Brain microvascular endothelial cell (primary cell): Measurements from ENCODE around the gene FABP7.

Experiments used
- DNase-seq: peaks from one replicate; pipeline ENCODE4 v3.0.0-alpha.2; 2020
- H3K27ac ChIP-seq: fragments of 250-450 bp; sonication (Bioruptor Pico); 2 replicates; pipeline ENCODE4 v1.5.1; 2020; ENCODE audit warnings: mild to moderate bottlenecking, moderate library complexity
- H3K27me3 ChIP-seq: fragments of 250-450 bp; sonication (Bioruptor Pico); replicated peaks from 2 replicates; pipeline ENCODE4 v1.5.1; 2020; ENCODE audit warnings: mild to moderate bottlenecking
- H3K36me3 ChIP-seq: fragments of 250-450 bp; sonication (Bioruptor Pico); replicated peaks from 2 replicates; pipeline ENCODE4 v1.5.1; 2020; ENCODE audit warnings: mild to moderate bottlenecking
- H3K4me3 ChIP-seq: 2 replicates; pipeline ENCODE4 v1.5.1; 2011; ENCODE audit warnings: low read depth, mild to moderate bottlenecking, control low read depth, low read length, moderate library complexity
- CTCF ChIP-seq: IDR thresholded peaks from 2 replicates; pipeline ENCODE4 v1.5.1; 2011; ENCODE audit warnings: low read depth, mild to moderate bottlenecking, moderate library complexity, low read length, control low read depth, inconsistent platforms; ENCODE audit errors: missing control alignments
- in situ Hi-C: cut with HindIII; loops from 2 replicates; pipeline ENCODE4 v1.10.0; 2017; ENCODE audit warnings: low sequenced_read_pairs, low pct_ligation_motif_present

FABP7 gene

GRCh38 chr6:122766256-122766655 is 13.3 kb upstream of the FABP7 start:
- H3K4me3 ChIP-seq, result no peak overlapping the region
- in situ Hi-C loops, result no loop called here

GRCh38 chr6:122770835-122771601 is 8.5 kb upstream of the FABP7 start:
- Histone ChIP-seq H3K27ac (no peak overlapping the region), H3K36me3 (no peaks in the 10 kb centered on the region), H3K27me3 (no peaks in the 10 kb centered on the region), H3K4me3 (no peak overlapping the region)
- no peak for TF ChIP-seq CTCF
- no peak for DNase-seq
- in situ Hi-C loops, result no loop called here

More at GRCh38 chr6:122766256-122766655, 13.3 kb upstream of the FABP7 start:
- Histone ChIP-seq H3K27ac (no peak overlapping the region), H3K36me3 (no peaks in the 10 kb centered on the region), H3K27me3 (no peaks in the 10 kb centered on the region)
- DNase-seq, result no peak
- TF ChIP-seq CTCF, result no peak

- in situ Hi-C loops, result no loop called here
- TF ChIP-seq CTCF, result no peak
- no peak for DNase-seq
- H3K36me3 ChIP-seq, result no peaks in the 10 kb centered on the region
- H3K27me3 ChIP-seq, result no peaks in the 10 kb centered on the region
- H3K4me3 ChIP-seq, result no peak overlapping the region
- no peak overlapping the region for H3K27ac ChIP-seq
These were observed 6.6 kb upstream of the FABP7 start for GRCh38 chr6:122772724-122773415.

- H3K27ac ChIP-seq, result no peak overlapping the region
- H3K27me3 ChIP-seq, result peaks cover 2% of the 10 kb centered on the region
- in situ Hi-C loops, result no loop called here
- H3K36me3 ChIP-seq, result no peaks in the 10 kb centered on the region
- no peak for DNase-seq
- no peak for TF ChIP-seq CTCF
- no peak overlapping the region for H3K4me3 ChIP-seq
These were observed 3.5 kb upstream of the FABP7 start for GRCh38 chr6:122775975-122776374.

- TF ChIP-seq CTCF, result no peak
- in situ Hi-C loops, result no loop called here
- Histone ChIP-seq H3K27me3 (peaks cover 2% of the 10 kb centered on the region), H3K4me3 (no peak overlapping the region), H3K27ac (no peak overlapping the region), H3K36me3 (no peaks in the 10 kb centered on the region)
- DNase-seq, result no peak
These were observed 1.2 kb upstream of the FABP7 start for GRCh38 chr6:122778302-122778701.
